HG02623 (cell line): ENCODE results near the gene DIS3L2.
"Not testable (repeated sequence)": the region's sequence is repeated elsewhere in the genome, so short reads cannot be mapped to it uniquely, and the experiment has no call there.

ENCODE experiments used
- ATAC-seq: cut with Tn5 transposase; IDR thresholded peaks from one replicate; pipeline ENCODE4 v1.9.1; 2021; ENCODE audit warnings: moderate library complexity; ENCODE audit not compliant: unreplicated experiment

Gene DIS3L2

GRCh38 chr2:232162187-232162586 is 200.7 kb downstream of the DIS3L2 start:
- ATAC-seq = no peak

DNA sequence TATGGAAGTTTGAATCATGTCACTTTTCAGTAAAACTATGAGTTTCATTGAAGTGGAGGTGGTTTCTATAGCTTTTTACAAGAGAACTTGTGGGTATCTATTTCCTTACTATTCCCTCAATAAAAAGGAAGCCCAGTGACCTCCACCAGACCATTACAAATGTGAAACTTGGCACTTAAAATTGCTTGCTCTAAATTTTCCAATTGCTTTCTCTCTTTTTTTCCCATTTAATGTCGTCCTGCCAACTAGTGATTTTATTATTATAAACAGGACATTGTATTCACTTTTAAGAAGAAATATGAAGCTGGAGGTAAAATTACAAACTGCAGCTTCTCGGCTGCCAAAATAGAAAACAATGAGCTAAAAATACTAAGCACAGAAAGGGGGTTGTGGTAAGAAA is 208.9 kb downstream of the DIS3L2 start:
- no peak for ATAC-seq

DNA sequence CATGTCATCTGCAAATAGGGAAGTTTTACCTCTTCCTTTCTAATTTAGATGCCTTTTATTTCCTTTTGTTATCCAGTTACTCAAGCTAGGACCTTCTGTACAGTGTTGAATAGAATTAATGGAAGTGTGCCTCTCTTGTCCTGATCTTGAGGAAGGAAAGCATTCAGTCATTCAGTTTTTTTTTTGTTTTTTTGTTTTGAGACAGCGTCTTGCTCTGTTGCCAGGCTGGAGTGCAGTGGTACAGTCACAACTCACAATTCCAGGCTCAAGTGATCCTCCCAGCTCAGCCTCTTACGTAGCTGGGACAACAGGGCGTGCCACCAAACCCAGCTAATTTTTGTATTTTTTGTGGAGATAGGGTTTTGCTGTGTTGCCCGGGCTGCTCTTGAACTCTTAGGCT is 213.1 kb downstream of the DIS3L2 start:
- no peak for ATAC-seq

DNA sequence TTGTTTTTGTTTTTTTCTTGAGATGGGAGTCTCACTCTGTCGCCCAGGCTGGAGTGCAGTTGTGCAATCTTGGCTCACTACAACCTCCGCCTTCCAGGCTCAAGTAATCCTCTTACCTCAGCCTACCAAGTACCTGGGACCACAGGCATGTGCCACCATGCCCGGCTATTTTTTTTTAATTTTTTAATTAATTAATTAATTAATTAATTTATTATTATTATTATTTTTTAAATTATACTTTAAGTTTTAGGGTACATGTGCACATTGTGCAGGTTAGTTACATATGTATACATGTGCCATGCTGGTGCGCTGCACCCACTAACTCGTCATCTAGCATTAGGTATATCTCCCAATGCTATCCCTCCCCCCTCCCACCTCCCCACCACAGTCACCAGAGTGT is 215.1 kb downstream of the DIS3L2 start:
- not testable (repeated sequence) for ATAC-seq

DNA sequence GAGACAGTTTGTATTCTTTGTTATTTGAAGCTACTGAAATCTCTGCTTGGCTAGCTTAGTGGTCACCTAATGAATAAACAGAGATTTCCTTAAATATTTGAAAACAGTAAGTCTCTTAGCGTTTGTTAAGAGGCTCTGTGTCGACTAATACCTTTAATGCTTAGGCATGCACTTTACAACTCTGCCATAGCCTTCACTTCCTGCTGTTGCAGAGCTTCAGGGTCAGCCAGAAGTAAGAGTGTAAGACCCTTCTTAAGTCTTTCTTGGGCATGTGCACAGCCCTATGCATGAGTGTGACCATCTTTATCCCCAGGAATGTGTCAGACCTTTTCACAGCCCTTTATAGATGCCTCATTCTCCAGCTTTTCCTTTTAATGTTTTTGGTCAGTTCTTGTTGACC is 221.8 kb downstream of the DIS3L2 start:
- no peak for ATAC-seq

- ATAC-seq = no peak
These were observed 222.8 kb downstream of the DIS3L2 start for GRCh38 chr2:232184346-232184745.

GRCh38 chr2:232190796-232191195 is 229.3 kb downstream of the DIS3L2 start:
- no peak for ATAC-seq

DNA sequence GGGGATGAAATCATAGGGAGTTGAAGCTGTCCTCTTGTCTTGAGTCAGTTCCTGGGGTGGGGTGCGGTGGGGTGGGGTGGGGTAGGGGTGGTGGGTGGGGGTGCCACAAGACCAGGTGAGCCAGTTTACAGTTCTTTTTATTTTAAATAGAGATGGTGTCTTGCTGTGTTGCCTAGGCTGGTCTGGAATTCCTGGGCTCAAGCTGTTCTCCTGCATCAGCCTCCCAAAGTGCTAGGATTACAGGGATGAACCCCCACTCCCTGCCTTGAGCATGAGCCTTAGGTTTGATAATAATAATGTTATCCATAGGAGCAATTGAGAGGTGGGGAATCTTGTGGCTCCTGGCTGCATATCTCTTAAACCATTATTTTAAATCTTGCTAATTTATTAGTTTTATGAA is 234.0 kb downstream of the DIS3L2 start:
- no peak for ATAC-seq

GRCh38 chr2:232196802-232197201 is 235.3 kb downstream of the DIS3L2 start:
- ATAC-seq = no peak

DNA sequence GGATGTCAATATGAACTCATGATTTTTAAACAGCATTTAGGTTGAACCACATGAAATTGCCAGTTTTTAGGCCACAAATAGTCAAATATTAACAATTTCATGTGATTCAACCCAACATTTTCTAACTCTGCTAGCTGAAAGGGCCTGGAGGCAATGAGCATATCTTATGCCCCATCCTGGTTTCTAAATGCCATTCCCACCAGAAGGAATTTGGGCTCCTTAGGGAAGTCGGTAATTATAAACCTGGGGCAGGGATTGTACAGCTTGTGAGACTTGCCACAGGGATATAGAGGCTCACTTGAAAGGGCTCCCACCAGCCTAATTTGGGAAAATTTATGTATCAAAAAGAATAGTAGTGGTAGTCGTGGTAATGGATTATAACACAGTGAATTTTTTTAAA is 238.7 kb downstream of the DIS3L2 start:
- ATAC-seq = no peak

DNA sequence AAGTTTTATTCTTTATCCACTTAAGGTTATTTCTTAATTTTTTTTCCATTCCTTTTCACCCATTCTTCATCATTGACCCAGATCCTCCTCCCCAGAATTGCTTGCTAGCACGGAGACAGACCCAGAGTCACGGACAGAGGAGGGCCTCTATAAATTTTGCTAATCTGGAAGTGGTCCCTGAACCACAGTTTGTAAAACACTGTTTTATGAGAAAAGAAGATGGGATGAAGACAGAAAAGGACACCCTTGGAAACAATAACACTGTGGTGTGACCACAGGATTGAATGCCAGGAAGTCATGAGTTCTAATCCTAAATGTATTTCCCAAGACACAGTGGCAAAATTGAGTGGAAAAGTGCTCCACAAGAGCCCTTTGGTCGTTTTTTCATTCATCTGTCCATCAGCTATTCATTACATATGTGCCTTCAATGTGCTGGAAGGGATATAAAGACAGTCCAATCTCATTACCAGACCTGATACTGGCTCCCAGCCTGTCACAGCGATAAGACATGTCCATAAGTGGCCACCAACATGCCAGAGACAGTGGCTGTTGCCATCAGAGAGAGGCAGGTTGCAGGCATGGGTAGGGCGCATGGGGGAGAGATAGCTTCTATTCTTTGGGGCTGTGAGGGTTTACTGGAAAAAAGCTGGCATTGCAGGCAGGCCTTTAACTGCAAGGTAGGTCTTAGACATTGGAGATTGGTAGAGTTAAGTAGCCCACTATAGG is 241.8 kb downstream of the DIS3L2 start:
- ATAC-seq = no peak

GRCh38 chr2:232203936-232204335 is 242.4 kb downstream of the DIS3L2 start:
- no peak for ATAC-seq

GRCh38 chr2:232204457-232204931 is 243.0 kb downstream of the DIS3L2 start:
- ATAC-seq = no peak

DNA sequence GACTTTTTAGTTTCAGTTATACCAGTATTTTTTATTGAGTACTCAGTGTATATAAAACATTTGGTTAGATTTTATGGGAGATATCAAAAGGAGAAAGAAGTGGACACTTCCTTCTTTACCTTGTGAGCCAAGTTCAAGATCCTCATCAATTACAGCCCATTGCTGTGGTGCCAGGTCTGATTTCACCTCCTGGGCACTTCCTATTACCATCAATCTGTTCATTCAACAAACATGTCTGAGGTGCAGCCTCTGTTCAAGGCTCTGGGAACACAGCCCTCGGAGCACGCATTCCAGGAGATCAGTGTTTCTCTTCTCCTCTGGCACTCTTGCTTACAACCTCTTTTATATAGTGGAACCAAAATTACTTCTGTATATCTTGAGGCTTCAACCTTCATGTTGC is 245.7 kb downstream of the DIS3L2 start:
- no peak for ATAC-seq

DNA sequence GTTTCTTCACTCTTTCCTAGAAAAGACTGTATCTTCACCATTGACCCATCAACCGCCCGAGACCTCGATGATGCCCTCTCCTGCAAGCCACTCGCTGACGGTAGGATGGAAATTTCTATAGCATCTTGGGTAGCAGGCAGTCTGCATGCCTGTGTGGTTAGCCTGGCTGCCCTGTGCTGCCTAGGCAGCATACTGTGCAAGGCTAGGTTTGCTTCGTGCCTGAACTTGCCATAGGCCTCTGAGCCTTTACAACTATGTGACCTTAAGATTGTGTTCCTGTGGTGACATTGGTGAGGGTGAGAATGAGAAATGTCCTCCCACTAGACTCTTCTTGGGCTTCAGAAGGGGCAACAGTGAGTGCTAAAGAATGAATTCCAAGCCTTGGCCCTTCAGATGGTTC is 248.8 kb downstream of the DIS3L2 start:
- ATAC-seq = no peak

GRCh38 chr2:232211743-232212686 is 250.5 kb downstream of the DIS3L2 start:
- ATAC-seq = no peak

- ATAC-seq = no peak
These were observed 251.7 kb downstream of the DIS3L2 start for GRCh38 chr2:232213176-232213575.

DNA sequence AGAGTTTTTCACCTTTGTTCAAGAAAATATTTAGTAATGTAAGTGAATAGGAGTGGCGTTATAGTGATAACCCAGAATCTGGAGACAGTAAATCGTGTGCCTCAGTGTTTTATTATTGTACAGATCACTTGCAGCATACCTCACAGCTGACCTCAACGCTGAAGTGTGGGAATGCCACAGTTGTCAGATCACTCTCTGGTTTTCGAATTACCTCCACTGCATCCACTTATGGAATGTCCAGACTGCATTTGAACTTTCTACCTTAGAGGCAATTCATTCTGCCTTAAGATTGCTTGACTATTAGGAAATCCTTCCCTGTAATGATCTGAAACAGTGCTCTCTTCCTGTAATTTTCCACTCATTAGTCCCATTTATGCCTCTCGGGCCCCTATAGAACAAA is 252.5 kb downstream of the DIS3L2 start:
- no peak for ATAC-seq

GRCh38 chr2:232216028-232216427 is 254.5 kb downstream of the DIS3L2 start:
- ATAC-seq = no peak

DNA sequence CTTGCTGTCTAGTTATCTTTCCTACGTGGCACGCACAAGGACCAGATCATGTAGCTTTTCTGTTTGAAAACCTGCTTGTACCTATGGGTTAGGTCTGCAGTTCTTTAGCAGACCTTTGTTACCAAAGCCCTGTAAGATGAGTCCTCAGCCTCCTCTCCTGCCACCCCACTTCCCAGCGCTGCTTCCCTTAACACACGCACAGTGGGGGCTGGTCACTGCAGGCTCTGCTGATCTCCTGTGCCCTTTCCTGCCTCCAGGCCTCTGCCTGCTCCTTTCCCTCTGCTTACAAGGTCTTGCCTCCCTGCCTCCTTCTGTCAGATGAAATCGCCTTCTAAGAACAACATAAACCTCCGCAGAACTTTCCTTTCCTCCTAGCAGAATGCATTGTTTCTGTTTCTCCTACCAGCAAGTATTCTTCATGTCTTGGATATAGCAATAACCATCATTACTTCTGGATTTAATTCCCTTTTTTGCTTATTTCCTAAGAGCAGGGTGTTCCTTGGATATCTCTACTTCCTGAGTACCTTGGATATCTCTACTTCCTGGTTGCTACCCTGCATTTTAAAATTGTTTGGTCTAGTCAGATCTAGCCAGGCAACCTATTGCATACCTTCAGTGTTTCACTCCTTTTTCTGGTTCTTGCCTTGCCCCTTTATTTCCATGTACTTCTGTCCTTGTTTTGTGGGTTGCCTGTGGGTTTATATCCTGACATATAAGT is 257.4 kb downstream of the DIS3L2 start:
- no peak for ATAC-seq

- ATAC-seq = no peak
These were observed 258.0 kb downstream of the DIS3L2 start for GRCh38 chr2:232219496-232219870.
